ENCODE results near the gene RFC2. TPM values are rescaled to one million over a fixed set of nuclear protein-coding genes. Genes with fewer than 3 reads are reported as not detected.
A peak's percentile ranks its signal among the peaks of the same experiment; 100 is the strongest.
"Not testable (repeated sequence)": the region's sequence is repeated elsewhere in the genome, so short reads cannot be mapped to it uniquely, and the experiment has no call there.

The RFC2 gene
- total and polyA plus RNA-seq, 5 donors, result 8.9 to 11.5 (median 9.1) TPM

GRCh38 chr7:74224907-74225306 lies 29.3 kb downstream of the RFC2 start:
- DNase-seq; H3K4me1 ChIP-seq (ENCODE audit: control insufficient read depth, insufficient read depth, low read length); H3K4me3 ChIP-seq (ENCODE audit: low read length); H3K27ac ChIP-seq (ENCODE audit: low read length); intact Hi-C loops (cut with DNase I); ATAC-seq; H3K9me3 ChIP-seq (ENCODE audit: control insufficient read depth, low read length); H3K27me3 ChIP-seq (ENCODE audit: control insufficient read depth, insufficient read depth): not testable (repeated sequence)
- 97% methylated on average over 13 of the region's 13 CpGs for WGBS

GRCh38 chr7:74224511-74224832 lies 29.7 kb downstream of the RFC2 start:
- Histone ChIP-seq H3K27ac (ENCODE audit: low read length) (no peak overlapping the region), H3K4me1 (ENCODE audit: control insufficient read depth, insufficient read depth, low read length) (no peaks in the 10 kb centered on the region), H3K9me3 (ENCODE audit: control insufficient read depth, low read length) (no peaks in the 10 kb centered on the region), H3K27me3 (ENCODE audit: control insufficient read depth, insufficient read depth) (no peaks in the 10 kb centered on the region), H3K4me3 (ENCODE audit: low read length) (no peak overlapping the region)
- no peak for ATAC-seq
- WGBS, result 93% methylated on average over 12 of the region's 12 CpGs
- intact Hi-C loops (cut with DNase I), result no loop called here
- DNase-seq, result no peak

GRCh38 chr7:74223711-74224510 lies 30.3 kb downstream of the RFC2 start:
- peak in 1 of 3 donors; percentile 71 for DNase-seq
- intact Hi-C loops (cut with DNase I), result no loop called here
- Histone ChIP-seq H3K9me3 (ENCODE audit: control insufficient read depth, low read length) (no peaks in the 10 kb centered on the region), H3K27ac (ENCODE audit: low read length) (no peak overlapping the region), H3K4me3 (ENCODE audit: low read length) (no peak overlapping the region), H3K4me1 (ENCODE audit: control insufficient read depth, insufficient read depth, low read length) (no peaks in the 10 kb centered on the region), H3K27me3 (ENCODE audit: control insufficient read depth, insufficient read depth) (no peaks in the 10 kb centered on the region)
- 76% methylated on average over 18 of the region's 18 CpGs for WGBS
- ATAC-seq, result no peak

- peak in 1 of 3 donors; percentile 22 for DNase-seq
- ATAC-seq, result no peak
- no peak overlapping the region for H3K27ac ChIP-seq (ENCODE audit: low read length)
- H3K4me1 ChIP-seq (ENCODE audit: control insufficient read depth, insufficient read depth, low read length), result no peaks in the 10 kb centered on the region
- no peaks in the 10 kb centered on the region for H3K9me3 ChIP-seq (ENCODE audit: control insufficient read depth, low read length)
- WGBS, result 83% methylated on average over 17 of the region's 17 CpGs
- no peaks in the 10 kb centered on the region for H3K27me3 ChIP-seq (ENCODE audit: control insufficient read depth, insufficient read depth)
- no peak overlapping the region for H3K4me3 ChIP-seq (ENCODE audit: low read length)
- intact Hi-C loops (cut with DNase I), result no loop called here
Measured at GRCh38 chr7:74222851-74223710, 31.1 kb downstream of the RFC2 start.

GRCh38 chr7:74221713-74222112 lies 32.5 kb downstream of the RFC2 start:
- Histone ChIP-seq H3K4me3 (ENCODE audit: low read length) (no peak overlapping the region), H3K27me3 (ENCODE audit: control insufficient read depth, insufficient read depth) (no peaks in the 10 kb centered on the region), H3K9me3 (ENCODE audit: control insufficient read depth, low read length) (no peaks in the 10 kb centered on the region), H3K27ac (ENCODE audit: low read length) (no peak overlapping the region), H3K4me1 (ENCODE audit: control insufficient read depth, insufficient read depth, low read length) (no peaks in the 10 kb centered on the region)
- intact Hi-C loops (cut with DNase I), result no loop called here
- DNase-seq (peak in 1 of 3 donors; percentile 29), ATAC-seq (no peak)
- WGBS, result 91% methylated on average over 11 of the region's 11 CpGs

- Histone ChIP-seq H3K9me3 (ENCODE audit: control insufficient read depth, low read length) (no peaks in the 10 kb centered on the region), H3K4me3 (ENCODE audit: low read length) (no peak overlapping the region), H3K4me1 (ENCODE audit: control insufficient read depth, insufficient read depth, low read length) (no peaks in the 10 kb centered on the region), H3K27ac (ENCODE audit: low read length) (no peak overlapping the region), H3K27me3 (ENCODE audit: control insufficient read depth, insufficient read depth) (no peaks in the 10 kb centered on the region)
- peak in 1 of 3 donors; percentile 33 for DNase-seq
- WGBS, result 60% methylated on average over 9 of the region's 9 CpGs
- no peak for ATAC-seq
- intact Hi-C loops (cut with DNase I), result no loop called here
Measured at GRCh38 chr7:74220229-74220628, 34.0 kb downstream of the RFC2 start.

GRCh38 chr7:74219416-74219815 lies 34.8 kb downstream of the RFC2 start:
- Histone ChIP-seq H3K4me3 (ENCODE audit: low read length) (no peak overlapping the region), H3K9me3 (ENCODE audit: control insufficient read depth, low read length) (no peaks in the 10 kb centered on the region), H3K27me3 (ENCODE audit: control insufficient read depth, insufficient read depth) (no peaks in the 10 kb centered on the region), H3K4me1 (ENCODE audit: control insufficient read depth, insufficient read depth, low read length) (no peaks in the 10 kb centered on the region), H3K27ac (ENCODE audit: low read length) (no peak overlapping the region)
- intact Hi-C loops (cut with DNase I), result no loop called here
- peak in 1 of 2 donors; percentile 22 for ATAC-seq
- 75% methylated on average over 11 of the region's 11 CpGs for WGBS
- DNase-seq, result peak in 1 of 3 donors; percentile 43

GRCh38 chr7:74218343-74218698 lies 35.9 kb downstream of the RFC2 start:
- H3K27me3 ChIP-seq (ENCODE audit: control insufficient read depth, insufficient read depth), result no peaks in the 10 kb centered on the region
- ATAC-seq (no peak), DNase-seq (peak in 1 of 3 donors; percentile 7)
- no peak overlapping the region for H3K4me3 ChIP-seq (ENCODE audit: low read length)
- H3K27ac ChIP-seq (ENCODE audit: low read length), result no peak overlapping the region
- H3K4me1 ChIP-seq (ENCODE audit: control insufficient read depth, insufficient read depth, low read length), result no peaks in the 10 kb centered on the region
- intact Hi-C loops (cut with DNase I), result no loop called here
- no peaks in the 10 kb centered on the region for H3K9me3 ChIP-seq (ENCODE audit: control insufficient read depth, low read length)
- 87% methylated on average over 2 of the region's 2 CpGs for WGBS

GRCh38 chr7:74217455-74218342 lies 36.5 kb downstream of the RFC2 start:
- intact Hi-C loops (cut with DNase I), result no loop called here
- 47% methylated on average over 20 of the region's 20 CpGs for WGBS
- peak in 2 of 3 donors; percentile 7 to 50 for DNase-seq
- Histone ChIP-seq H3K27ac (ENCODE audit: low read length) (no peak overlapping the region), H3K4me1 (ENCODE audit: control insufficient read depth, insufficient read depth, low read length) (no peaks in the 10 kb centered on the region), H3K27me3 (ENCODE audit: control insufficient read depth, insufficient read depth) (no peaks in the 10 kb centered on the region), H3K9me3 (ENCODE audit: control insufficient read depth, low read length) (no peaks in the 10 kb centered on the region), H3K4me3 (ENCODE audit: low read length) (no peak overlapping the region)
- ATAC-seq, result no peak

- Histone ChIP-seq H3K4me1 (ENCODE audit: control insufficient read depth, insufficient read depth, low read length) (no peaks in the 10 kb centered on the region), H3K27me3 (ENCODE audit: control insufficient read depth, insufficient read depth) (no peaks in the 10 kb centered on the region), H3K4me3 (ENCODE audit: low read length) (no peak overlapping the region), H3K9me3 (ENCODE audit: control insufficient read depth, low read length) (no peaks in the 10 kb centered on the region), H3K27ac (ENCODE audit: low read length) (no peak overlapping the region)
- intact Hi-C loops (cut with DNase I), result no loop called here
- ATAC-seq (no peak), DNase-seq (no peak)
- 71% methylated on average over 8 of the region's 8 CpGs for whole genome bisulfite sequencing
Measured at GRCh38 chr7:74216361-74216761, 37.8 kb downstream of the RFC2 start.
